ENCODE results near the gene KLHL17.
A peak's percentile ranks its signal among the peaks of the same experiment; 100 is the strongest.

The KLHL17 gene

DNA sequence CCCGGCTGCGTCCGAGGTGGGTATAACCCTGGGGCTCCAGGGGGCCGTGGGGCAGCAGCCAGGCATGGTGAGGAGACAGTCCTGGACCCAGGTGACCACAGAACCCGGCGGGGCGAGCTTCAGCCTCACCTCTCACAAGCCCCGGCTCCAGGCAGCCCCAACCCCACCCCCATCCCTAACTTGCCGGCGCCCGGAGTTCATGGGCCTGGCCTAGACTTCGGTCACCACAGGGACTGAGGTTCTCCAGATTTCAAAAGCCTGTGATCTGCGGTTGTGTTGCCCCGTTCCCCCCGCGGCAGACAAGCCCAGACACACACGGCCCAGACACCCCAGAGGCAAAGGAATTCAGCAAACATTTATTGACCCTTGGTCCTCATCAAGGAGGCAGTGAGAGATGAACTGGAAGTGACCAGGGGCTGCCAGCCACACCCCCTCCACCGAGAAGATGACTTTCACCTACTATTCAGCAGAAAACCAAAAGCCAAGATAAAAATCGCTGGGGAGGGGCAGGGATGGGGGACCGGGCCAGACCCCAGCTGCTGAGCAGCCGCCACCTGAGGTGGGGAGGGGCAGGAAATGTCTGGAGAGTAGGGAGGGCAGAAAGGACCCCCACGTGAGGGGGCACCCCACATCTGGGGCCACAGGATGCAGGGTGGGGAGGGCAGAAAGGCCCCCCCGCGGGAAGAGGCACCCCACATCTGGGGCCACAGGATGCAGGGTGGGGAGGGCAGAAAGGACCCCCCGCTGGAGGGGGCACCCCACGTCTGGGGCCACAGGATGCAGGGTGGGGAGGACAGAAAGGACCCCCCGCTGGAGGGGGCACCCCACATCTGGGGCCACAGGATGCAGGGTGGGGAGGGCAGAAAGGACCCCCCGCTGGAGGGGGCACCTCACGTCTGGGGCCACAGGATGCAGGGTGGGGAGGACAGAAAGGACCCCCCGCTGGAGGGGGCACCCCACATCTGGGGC lies 35.6 kb downstream of the KLHL17 start:
- FAIRE-seq (no peak), DNase-seq (ENCODE audit: insufficient read length, low spot score) (no peak)
- no peak for TF ChIP-seq TAF1 (IDR thresholded peaks at IDR 0.05; ENCODE audit: low read depth, low read length)
- TF ChIP-seq POU2F2 (IDR thresholded peaks at IDR 0.05; ENCODE audit: low read depth, low read length): no peak
- TF ChIP-seq POLR2AphosphoS5 (IDR thresholded peaks at IDR 0.05; ENCODE audit: low read depth, low read length): no peak
- TF ChIP-seq SPI1 (IDR thresholded peaks at IDR 0.05; ENCODE audit: low read depth, low read length): no peak
- no peak for TF ChIP-seq POLR2A (IDR thresholded peaks at IDR 0.05; ENCODE audit: low read depth, low read length)
- no peak for TF ChIP-seq PAX5 (IDR thresholded peaks at IDR 0.05; ENCODE audit: insufficient read depth, low read length, severe bottlenecking)

DNA sequence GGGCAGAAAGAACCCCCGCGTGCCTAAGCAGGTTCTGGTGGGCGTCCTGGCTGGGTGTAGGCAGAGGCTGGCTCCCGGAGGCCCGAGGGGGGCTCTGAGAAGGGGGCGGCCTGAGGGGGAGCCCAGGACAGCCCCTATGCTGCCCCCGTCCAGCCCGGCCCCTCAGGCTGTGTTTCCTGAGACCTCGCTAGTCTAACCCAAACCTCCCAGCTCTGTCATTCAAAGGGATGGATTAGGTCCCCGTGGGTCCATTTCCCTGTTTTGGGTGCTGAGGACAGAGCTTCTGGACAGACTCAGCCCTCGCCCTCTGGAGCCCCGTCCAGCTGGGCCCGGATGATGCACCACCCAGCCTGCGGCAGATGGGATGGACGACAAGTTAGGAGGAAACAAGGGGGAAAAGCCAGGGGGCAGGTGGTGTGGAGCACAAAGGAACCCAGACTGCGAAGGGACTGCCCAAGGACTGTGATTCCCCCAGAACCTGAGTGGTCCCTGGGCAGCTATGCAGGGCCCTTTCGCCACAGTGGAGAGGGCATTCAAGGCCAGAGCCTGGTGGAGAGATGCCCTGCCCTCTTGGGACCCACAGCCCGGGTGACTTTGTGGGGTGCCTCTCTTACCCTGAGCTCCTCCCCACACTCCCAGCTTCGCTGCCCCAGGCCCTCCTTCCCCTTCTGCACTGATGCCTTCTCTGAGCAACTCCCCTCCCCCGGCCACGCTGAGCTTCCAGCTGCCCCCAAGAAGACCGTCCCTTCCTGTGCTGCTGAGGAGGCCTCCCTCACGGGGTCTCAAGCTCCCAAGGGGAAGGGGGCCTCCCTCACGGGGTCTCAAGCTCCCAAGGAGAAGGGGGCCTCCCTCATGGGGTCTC lies 36.7 kb downstream of the KLHL17 start:
- TF ChIP-seq POU2F2 (IDR thresholded peaks at IDR 0.05; ENCODE audit: low read depth, low read length) (no peak), PAX5 (IDR thresholded peaks at IDR 0.05; ENCODE audit: insufficient read depth, low read length, severe bottlenecking) (no peak), SPI1 (IDR thresholded peaks at IDR 0.05; ENCODE audit: low read depth, low read length) (no peak), TAF1 (IDR thresholded peaks at IDR 0.05; ENCODE audit: low read depth, low read length) (no peak), POLR2A (IDR thresholded peaks at IDR 0.05; ENCODE audit: low read depth, low read length) (no peak), POLR2AphosphoS5 (IDR thresholded peaks at IDR 0.05; ENCODE audit: low read depth, low read length) (no peak)
- FAIRE-seq: no peak
- DNase-seq (ENCODE audit: insufficient read length, low spot score): no peak

DNA sequence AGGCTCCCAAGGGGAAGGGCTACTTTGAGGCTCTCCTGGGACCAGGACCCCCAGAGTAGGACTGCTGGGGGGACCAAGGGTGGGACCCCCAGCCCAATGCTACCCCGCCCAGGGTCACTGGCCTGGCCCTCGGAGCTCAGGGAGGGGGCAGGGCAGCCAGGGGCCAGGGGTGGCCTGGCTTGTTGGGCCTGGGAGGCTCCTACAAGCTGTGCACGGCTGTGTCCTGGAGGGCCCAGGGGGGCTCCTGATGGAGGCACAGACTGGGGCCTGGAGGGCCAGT lies 37.3 kb downstream of the KLHL17 start:
- FAIRE-seq (no peak), DNase-seq (ENCODE audit: insufficient read length, low spot score) (no peak)
- TF ChIP-seq TAF1 (IDR thresholded peaks at IDR 0.05; ENCODE audit: low read depth, low read length) (no peak), POU2F2 (IDR thresholded peaks at IDR 0.05; ENCODE audit: low read depth, low read length) (no peak), POLR2AphosphoS5 (IDR thresholded peaks at IDR 0.05; ENCODE audit: low read depth, low read length) (no peak), SPI1 (IDR thresholded peaks at IDR 0.05; ENCODE audit: low read depth, low read length) (no peak), POLR2A (IDR thresholded peaks at IDR 0.05; ENCODE audit: low read depth, low read length) (no peak), PAX5 (IDR thresholded peaks at IDR 0.05; ENCODE audit: insufficient read depth, low read length, severe bottlenecking) (no peak)

- TF ChIP-seq TAF1 (IDR thresholded peaks at IDR 0.05; ENCODE audit: low read depth, low read length) (no peak), SPI1 (IDR thresholded peaks at IDR 0.05; ENCODE audit: low read depth, low read length) (no peak), POU2F2 (IDR thresholded peaks at IDR 0.05; ENCODE audit: low read depth, low read length) (no peak), POLR2AphosphoS5 (IDR thresholded peaks at IDR 0.05; ENCODE audit: low read depth, low read length) (no peak), POLR2A (IDR thresholded peaks at IDR 0.05; ENCODE audit: low read depth, low read length) (no peak), PAX5 (IDR thresholded peaks at IDR 0.05; ENCODE audit: insufficient read depth, low read length, severe bottlenecking) (no peak)
- DNase-seq (ENCODE audit: insufficient read length, low spot score): no peak
- no peak for FAIRE-seq
Measured at GRCh38 chr1:997993-998744, 37.8 kb downstream of the KLHL17 start.

- DNase-seq (ENCODE audit: insufficient read length, low spot score): no peak
- no peak for FAIRE-seq
- TF ChIP-seq POLR2AphosphoS5 (IDR thresholded peaks at IDR 0.05; ENCODE audit: low read depth, low read length) (no peak), SPI1 (IDR thresholded peaks at IDR 0.05; ENCODE audit: low read depth, low read length) (no peak), POU2F2 (IDR thresholded peaks at IDR 0.05; ENCODE audit: low read depth, low read length) (no peak), TAF1 (IDR thresholded peaks at IDR 0.05; ENCODE audit: low read depth, low read length) (no peak), POLR2A (IDR thresholded peaks at IDR 0.05; ENCODE audit: low read depth, low read length) (no peak), PAX5 (IDR thresholded peaks at IDR 0.05; ENCODE audit: insufficient read depth, low read length, severe bottlenecking) (no peak)
Measured at GRCh38 chr1:998745-998994, 38.3 kb downstream of the KLHL17 start.

DNA sequence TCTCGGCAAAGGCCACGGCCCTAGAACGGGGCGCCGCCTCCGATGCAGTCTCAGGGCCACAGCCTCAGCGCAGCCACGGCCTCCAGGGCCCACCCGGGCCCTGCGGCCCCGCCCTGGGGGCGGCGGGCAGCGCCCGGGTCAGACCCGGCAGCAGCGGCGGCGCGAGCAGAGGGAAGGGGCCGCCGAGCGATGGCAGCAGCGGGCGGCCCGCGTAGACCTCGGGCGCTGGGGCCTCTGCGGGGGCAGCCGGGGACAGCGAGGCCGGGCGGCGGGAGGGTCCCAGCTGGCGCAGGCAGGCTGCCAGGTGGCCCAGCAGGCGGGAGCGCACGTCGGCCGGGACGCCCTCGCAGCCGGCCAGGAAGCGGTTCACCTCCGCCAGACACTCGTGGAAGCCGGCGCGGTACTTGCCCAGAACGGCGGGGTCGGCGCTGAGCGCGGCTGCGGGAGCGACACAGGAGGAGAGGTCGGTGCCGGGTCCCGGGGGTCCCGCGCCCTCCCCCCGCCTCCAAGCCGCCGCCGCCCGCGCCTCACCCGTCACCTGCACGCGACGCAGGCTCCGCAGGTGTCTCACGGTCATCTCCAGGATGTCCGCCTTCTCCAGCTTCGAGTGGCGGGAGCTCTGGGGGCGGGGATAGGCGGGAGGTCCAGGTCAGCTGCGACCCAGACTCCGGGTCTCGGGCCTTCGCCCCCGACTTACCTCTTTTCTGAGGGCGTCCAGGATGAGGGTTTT lies 38.8 kb downstream of the KLHL17 start:
- TF ChIP-seq POU2F2 (IDR thresholded peaks at IDR 0.05; ENCODE audit: low read depth, low read length): no peak
- TF ChIP-seq TAF1 (IDR thresholded peaks at IDR 0.05; ENCODE audit: low read depth, low read length): no peak
- no peak for TF ChIP-seq SPI1 (IDR thresholded peaks at IDR 0.05; ENCODE audit: low read depth, low read length)
- TF ChIP-seq PAX5 (IDR thresholded peaks at IDR 0.05; ENCODE audit: insufficient read depth, low read length, severe bottlenecking): no peak
- no peak for TF ChIP-seq POLR2AphosphoS5 (IDR thresholded peaks at IDR 0.05; ENCODE audit: low read depth, low read length)
- TF ChIP-seq POLR2A (IDR thresholded peaks at IDR 0.05; ENCODE audit: low read depth, low read length): no peak
- FAIRE-seq (no peak), DNase-seq (ENCODE audit: insufficient read length, low spot score) (no peak)

GRCh38 chr1:999725-1000356 lies 39.5 kb downstream of the KLHL17 start, which contains the start of gene HES4:
TSS of gene HES4 (minus strand) at chr1:1000097. CDS start at chr1:999973, 124 bp downstream.
- TF ChIP-seq POLR2AphosphoS5 (IDR thresholded peaks at IDR 0.05; ENCODE audit: low read depth, low read length) (no peak), POLR2A (IDR thresholded peaks at IDR 0.05; ENCODE audit: low read depth, low read length) (no peak), SPI1 (IDR thresholded peaks at IDR 0.05; ENCODE audit: low read depth, low read length) (no peak), PAX5 (IDR thresholded peaks at IDR 0.05; ENCODE audit: insufficient read depth, low read length, severe bottlenecking) (no peak), TAF1 (IDR thresholded peaks at IDR 0.05; ENCODE audit: low read depth, low read length) (no peak), POU2F2 (IDR thresholded peaks at IDR 0.05; ENCODE audit: low read depth, low read length) (no peak)
- FAIRE-seq: peak; percentile 54
- no peak for DNase-seq (ENCODE audit: insufficient read length, low spot score)
